Glomerular visceral epithelial cell (primary cell): ENCODE results near the gene PSPC1.

Experiments used
- DNase-seq: peaks from one replicate; pipeline ENCODE4 v3.0.0-alpha.2; 2016; ENCODE audit errors: extremely low spot score

Gene PSPC1

DNA sequence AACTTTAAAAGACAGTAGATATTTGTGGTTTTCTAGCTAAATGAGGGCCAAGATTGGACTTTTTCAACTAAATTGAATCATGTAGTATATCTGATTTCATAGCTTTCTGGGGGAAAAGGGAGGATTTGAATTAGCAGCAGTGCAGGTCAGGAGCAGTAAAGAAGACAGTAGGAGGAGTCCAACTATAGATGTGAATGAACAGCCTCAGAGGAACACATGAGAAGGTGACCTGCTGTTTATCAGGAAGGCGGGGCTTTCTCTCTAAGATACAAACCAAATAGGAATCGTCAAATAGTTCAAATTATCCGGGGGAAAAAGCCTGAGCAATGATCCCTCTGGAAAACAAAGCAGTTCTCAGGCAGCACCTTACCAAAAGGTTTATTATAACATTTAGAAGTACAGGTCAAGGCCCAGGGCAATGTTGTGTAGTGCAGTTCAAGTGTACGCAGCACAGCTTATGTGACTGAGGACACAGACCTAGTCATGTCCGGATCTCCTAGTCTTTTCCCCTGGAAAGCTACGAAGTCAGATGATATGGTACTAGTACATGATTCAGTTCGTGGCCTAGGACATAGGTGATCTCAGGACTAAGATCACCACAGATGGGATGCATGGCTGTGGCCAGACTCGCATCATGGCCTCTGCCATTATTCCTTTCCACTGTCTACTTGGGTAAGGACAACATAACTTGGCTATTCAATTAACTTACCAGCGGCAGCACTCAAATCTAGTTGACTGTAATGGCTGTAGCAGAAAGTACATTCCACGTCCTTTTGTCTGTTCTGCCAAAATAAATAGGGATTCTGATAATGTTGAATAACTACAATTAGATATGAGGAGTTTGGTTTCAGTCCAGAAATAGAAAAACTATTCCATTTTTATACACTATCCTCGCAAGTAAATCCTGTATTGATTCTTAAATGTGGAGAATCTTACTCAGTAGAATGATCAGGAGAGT, 109.0 kb downstream of the PSPC1 start:
- DNase-seq: no peak

GRCh38 chr13:19672990-19673389, 109.8 kb downstream of the PSPC1 start:
- DNase-seq: no peak

GRCh38 chr13:19670147-19670546, 112.6 kb downstream of the PSPC1 start:
- no peak for DNase-seq

GRCh38 chr13:19668778-19669177, 114.0 kb downstream of the PSPC1 start:
- no peak for DNase-seq

- DNase-seq: no peak
These were observed 117.3 kb downstream of the PSPC1 start for GRCh38 chr13:19665427-19665859.

- no peak for DNase-seq
These were observed 118.1 kb downstream of the PSPC1 start for GRCh38 chr13:19664481-19665230.

- DNase-seq: no peak
These were observed 119.2 kb downstream of the PSPC1 start for GRCh38 chr13:19663416-19663979.

- no peak for DNase-seq
These were observed 121.2 kb downstream of the PSPC1 start for GRCh38 chr13:19661561-19661960.

DNA sequence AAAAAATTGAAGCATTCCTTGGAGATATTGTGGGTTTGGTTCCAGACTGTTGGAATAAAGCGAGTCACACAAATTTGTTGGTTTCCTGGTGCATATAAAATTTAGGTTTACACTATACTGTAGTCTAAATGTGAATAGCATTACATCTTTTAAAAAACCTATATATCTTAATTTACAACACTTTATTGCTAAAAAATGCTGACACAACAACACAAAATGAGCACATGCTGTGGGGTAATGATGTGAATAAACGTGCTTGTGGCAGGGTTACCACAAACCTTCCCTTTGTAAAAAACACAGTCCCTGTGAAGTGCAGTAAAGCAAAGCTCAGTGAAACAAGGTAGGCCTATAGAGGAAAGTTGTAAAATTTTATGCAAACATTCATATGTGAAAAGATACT, 121.6 kb downstream of the PSPC1 start:
- no peak for DNase-seq

GRCh38 chr13:19658831-19659230, 123.9 kb downstream of the PSPC1 start:
- no peak for DNase-seq

DNA sequence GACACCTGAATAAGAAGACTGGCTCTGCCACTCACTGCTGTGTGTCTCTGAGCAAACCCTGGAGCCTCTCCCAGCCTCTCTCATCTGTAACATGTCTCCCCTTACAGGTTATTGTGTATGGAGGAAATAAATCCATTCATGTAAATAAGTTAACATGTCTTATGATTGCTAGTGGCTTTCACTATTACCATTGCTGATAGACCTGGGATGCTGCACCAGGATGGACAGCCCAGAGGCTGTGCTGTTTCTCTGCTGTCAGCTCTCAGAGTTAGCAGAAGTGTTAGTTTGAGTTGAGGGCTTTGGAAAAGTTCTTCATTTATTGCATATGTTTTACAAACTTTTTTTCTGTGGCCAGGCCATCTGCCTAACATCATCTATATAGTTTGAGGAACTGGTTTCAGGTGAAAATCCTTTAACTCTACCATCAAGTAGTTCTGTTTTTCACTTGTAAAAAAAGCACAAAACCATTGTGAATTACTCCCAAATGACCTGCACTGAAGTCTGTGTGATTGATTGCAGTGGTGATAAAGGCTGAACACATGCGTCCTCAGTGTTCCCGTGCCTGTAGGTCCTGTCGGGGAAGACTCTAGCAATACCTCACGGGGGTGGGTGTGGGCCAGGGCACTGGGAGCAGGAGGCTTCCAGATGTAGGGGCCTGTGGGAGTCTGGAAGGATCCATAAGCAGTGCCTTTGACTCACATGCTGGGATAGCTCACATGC, 124.7 kb downstream of the PSPC1 start:
- DNase-seq: no peak
